Measurements from ENCODE around the gene CTNNA2.

The CTNNA2 gene

GRCh38 chr2:80037310-80037709, 524.5 kb downstream of the CTNNA2 start:
- TF ChIP-seq CTCF (IDR thresholded peaks at IDR 0.05; ENCODE audit: control insufficient read depth, insufficient read depth, low read depth, low read length, missing control alignments): no peak
- DNase-seq (ENCODE audit: low read depth): no peak
- no peak overlapping the region for H3K4me3 ChIP-seq (ENCODE audit: control insufficient read depth, low read depth, low read length)

GRCh38 chr2:80040226-80040625, 527.4 kb downstream of the CTNNA2 start:
- H3K4me3 ChIP-seq (ENCODE audit: control insufficient read depth, low read depth, low read length): no peak overlapping the region
- DNase-seq (ENCODE audit: low read depth): no peak
- no peak for TF ChIP-seq CTCF (IDR thresholded peaks at IDR 0.05; ENCODE audit: control insufficient read depth, insufficient read depth, low read depth, low read length, missing control alignments)

- DNase-seq (ENCODE audit: low read depth): no peak
- H3K4me3 ChIP-seq (ENCODE audit: control insufficient read depth, low read depth, low read length): no peak overlapping the region
- TF ChIP-seq CTCF (IDR thresholded peaks at IDR 0.05; ENCODE audit: control insufficient read depth, insufficient read depth, low read depth, low read length, missing control alignments): no peak
Measured at GRCh38 chr2:80042635-80043034, 529.8 kb downstream of the CTNNA2 start.

GRCh38 chr2:80048296-80048695, 535.4 kb downstream of the CTNNA2 start:
- DNase-seq (ENCODE audit: low read depth): no peak
- no peak overlapping the region for H3K4me3 ChIP-seq (ENCODE audit: control insufficient read depth, low read depth, low read length)
- TF ChIP-seq CTCF (IDR thresholded peaks at IDR 0.05; ENCODE audit: control insufficient read depth, insufficient read depth, low read depth, low read length, missing control alignments): no peak

GRCh38 chr2:80050246-80050645, 537.4 kb downstream of the CTNNA2 start:
- TF ChIP-seq CTCF (IDR thresholded peaks at IDR 0.05; ENCODE audit: control insufficient read depth, insufficient read depth, low read depth, low read length, missing control alignments): no peak
- no peak overlapping the region for H3K4me3 ChIP-seq (ENCODE audit: control insufficient read depth, low read depth, low read length)
- no peak for DNase-seq (ENCODE audit: low read depth)

GRCh38 chr2:80053522-80054345, 540.9 kb downstream of the CTNNA2 start:
- DNase-seq (ENCODE audit: low read depth): no peak
- TF ChIP-seq CTCF (IDR thresholded peaks at IDR 0.05; ENCODE audit: control insufficient read depth, insufficient read depth, low read depth, low read length, missing control alignments): no peak
- no peak overlapping the region for H3K4me3 ChIP-seq (ENCODE audit: control insufficient read depth, low read depth, low read length)
